Endothelial cell of umbilical vein (primary cell): Measurements from ENCODE around the gene WASF2. TPM values are rescaled to one million over a fixed set of nuclear protein-coding genes. Genes with fewer than 3 reads are reported as not detected.

Experiments
- BruUV-seq: library from RNA; stranded (reverse); fragments of 400-500 nt; replicated peaks from 2 replicates; lab custom pipeline; 2021; lab: Mats Ljungman, UMichigan
- CTCF ChIA-PET: fragments of 300-600, 350-600 bp; sonication (Branson Sonifier 250); formaldehyde crosslinking; loops from one replicate; lab custom pipeline; 2021; ENCODE audit warnings: antibody characterized with exemption, inconsistent platforms; lab: Charles Lee
- POLR2A ChIA-PET: fragments of 300-600, 350-600 bp; sonication (Branson Sonifier 250); formaldehyde crosslinking; loops from one replicate; lab custom pipeline; 2021; ENCODE audit warnings: antibody characterized with exemption, inconsistent platforms; lab: Charles Lee
- DNase-seq: peaks from one replicate; pipeline ENCODE4 v3.0.0-alpha.2; 2011; ENCODE audit warnings: low read depth, low spot score
- FAIRE-seq: peaks from 2 replicates; lab custom pipeline; 2011; peaks lifted over from hg19 to GRCh38; lab: Jason Lieb, UNC
- H2AFZ ChIP-seq: 2 replicates; pipeline ENCODE4 v1.6.0; 2012; ENCODE audit warnings: low read depth, low read length, control low read depth, inconsistent platforms
- H3K27ac ChIP-seq: 2 replicates; pipeline ENCODE4 v1.5.1; 2011; ENCODE audit warnings: low read depth, mild to moderate bottlenecking, control low read depth, low read length, moderate library complexity; ENCODE audit not compliant: insufficient read depth
- H3K27me3 ChIP-seq, 2 experiments: 2 replicates each; pipeline versions ENCODE4 v1.6.0 to v1.6.1; 2011; ENCODE audit warnings: low read length in 2 of 2, mixed read lengths in 1 of 2; ENCODE audit not compliant: control insufficient read depth in 2 of 2, insufficient read depth in 2 of 2
- H3K36me3 ChIP-seq, 2 experiments: 2 replicates in 1 of 2; 3 replicates in 1 of 2; pipeline ENCODE4 v1.5.1; 2011; ENCODE audit warnings: low read length in 2 of 2, mild to moderate bottlenecking in 1 of 2, moderate library complexity in 1 of 2; ENCODE audit not compliant: control insufficient read depth in 2 of 2, insufficient read depth in 2 of 2; ENCODE audit errors: extremely low read depth in 1 of 2
- H3K4me1 ChIP-seq: 3 replicates; pipeline ENCODE4 v1.5.1; 2011; ENCODE audit warnings: mild to moderate bottlenecking, low read length; ENCODE audit not compliant: control insufficient read depth, insufficient read depth; ENCODE audit errors: extremely low read depth
- H3K4me2 ChIP-seq: 2 replicates; pipeline ENCODE4 v1.6.1; 2011; ENCODE audit warnings: low read length, control low read depth, mixed read lengths; ENCODE audit not compliant: insufficient read depth
- H3K4me3 ChIP-seq, 3 experiments: fragments of 200-600 bp in 1 of 3; sonication (generic), shearing (Covaris generic) in 1 of 3; replicated peaks in 1 of 3; 2 replicates each; pipeline ENCODE4 v1.5.1; 2011 to 2016; ENCODE audit warnings: control low read depth in 3 of 3, low read length in 3 of 3, mild to moderate bottlenecking in 2 of 3, inconsistent platforms in 1 of 3, low read depth in 1 of 3, moderate library complexity in 1 of 3; ENCODE audit not compliant: insufficient read depth in 1 of 3
- H3K79me2 ChIP-seq: 2 replicates; pipeline ENCODE4 v1.6.0; 2012; ENCODE audit warnings: low read length, inconsistent platforms; ENCODE audit not compliant: control insufficient read depth, insufficient read depth
- H3K9ac ChIP-seq: replicated peaks from 2 replicates; pipeline ENCODE3; 2011; ENCODE audit warnings: low read length, control low read depth; ENCODE audit not compliant: insufficient read depth; ENCODE audit errors: extremely low read depth
- H3K9me1 ChIP-seq: replicated peaks from 3 replicates; pipeline ENCODE4 v1.6.0; 2011; ENCODE audit warnings: mild to moderate bottlenecking, low read length; ENCODE audit not compliant: control insufficient read depth, insufficient read depth; ENCODE audit errors: extremely low read depth
- H3K9me3 ChIP-seq: replicated peaks from 2 replicates; pipeline ENCODE4 v1.5.1; 2012; ENCODE audit warnings: low read length, inconsistent platforms; ENCODE audit not compliant: control insufficient read depth, insufficient read depth
- H4K20me1 ChIP-seq: replicated peaks from 2 replicates; pipeline ENCODE3; 2011; ENCODE audit warnings: mild to moderate bottlenecking, low read length; ENCODE audit not compliant: control insufficient read depth, insufficient read depth; ENCODE audit errors: extremely low read depth
- CTCF ChIP-seq, 2 donors: IDR thresholded peaks; 1 replicate in 1 of 2; 2 replicates in 1 of 2; pipeline ENCODE4 v1.5.1; 2011; ENCODE audit warnings: low read length in 2 of 2, mild to moderate bottlenecking in 2 of 2, moderate library complexity in 2 of 2, control low read depth in 1 of 2, inconsistent platforms in 1 of 2, low read depth in 1 of 2; ENCODE audit not compliant: insufficient read depth in 1 of 2; ENCODE audit errors: extremely low read depth in 1 of 2
- EZH2 ChIP-seq: IDR thresholded peaks from 2 replicates; pipeline ENCODE4 v1.6.1; 2012; ENCODE audit warnings: borderline replicate concordance, low read depth, mild to moderate bottlenecking, moderate library complexity, low read length, inconsistent platforms; ENCODE audit not compliant: severe bottlenecking
- FOS ChIP-seq: IDR thresholded peaks from 2 replicates; pipeline ENCODE4 v1.6.1; 2011; ENCODE audit warnings: mild to moderate bottlenecking, low read length, moderate library complexity, borderline replicate concordance; ENCODE audit not compliant: insufficient read depth
- GATA2 ChIP-seq: IDR thresholded peaks from 2 replicates; pipeline ENCODE4 v1.7.0; 2011; ENCODE audit warnings: low read depth, mild to moderate bottlenecking, moderate library complexity, mixed read lengths, low read length; ENCODE audit not compliant: insufficient read length, insufficient read depth
- JUN ChIP-seq: IDR thresholded peaks from 2 replicates; pipeline ENCODE4 v1.6.1; 2011; ENCODE audit warnings: borderline replicate concordance, low read depth; ENCODE audit not compliant: insufficient read length, insufficient read depth
- MAX ChIP-seq: IDR thresholded peaks from 2 replicates; pipeline ENCODE4 v1.6.1; 2011; ENCODE audit not compliant: insufficient read depth, insufficient read length
- MYC ChIP-seq: IDR thresholded peaks from one replicate; pipeline ENCODE4 v1.6.1; 2011; ENCODE audit warnings: mild to moderate bottlenecking, low read depth, low read length
- POLR2A ChIP-seq: IDR thresholded peaks from 2 replicates; pipeline ENCODE4 v1.6.1; 2012; ENCODE audit warnings: low read depth, mild to moderate bottlenecking, control low read depth, low read length
- POLR2AphosphoS5 ChIP-seq: IDR thresholded peaks from 2 replicates; pipeline ENCODE4 v1.6.1; 2012; ENCODE audit warnings: low read depth, mild to moderate bottlenecking, control low read depth, low read length, moderate library complexity; ENCODE audit not compliant: insufficient read depth
- dilution Hi-C: fragments of 300-500 bp; cut with MboI; formaldehyde crosslinking; loops from one replicate; pipeline ENCODE4 v1.15.0; 2019; ENCODE audit warnings: low sequenced_read_pairs; ENCODE audit not compliant: extremely low pct_ligation_motif_present
- intact Hi-C: fragments of 100-400 bp; cut with micrococcal nuclease; formaldehyde crosslinking; loops from one replicate; pipeline ENCODE4 v1.10.0; 2022
- polyA plus RNA-seq, 4 experiments: library from polyadenylated mRNA; depleted of rRNA in 3 of 4; stranded (reverse) in 3 of 4; unstranded in 1 of 4; fragments of >200 nt; gene quantifications; 2 replicates each; pipeline versions ENCODE4 v1.2.1 to v1.2.3, GENCODE V29; 2011 to 2012; ENCODE audit warnings: missing spikeins in 1 of 4
- total RNA-seq: library from RNA; stranded (reverse); gene quantifications from 2 replicates; pipeline ENCODE4 v1.2.3, GENCODE V29; 2021

Gene WASF2
- total and polyA plus RNA-seq, 2 donors (not counting 3 experiments of a cell fraction or from before 2014, with no cell fraction given) = 76.9 to 172 TPM

GRCh38 chr1:27427816-27428315 is 62.1 kb downstream of the WASF2 start:
- FAIRE-seq (no peak), DNase-seq (no peak)
- H3K9ac ChIP-seq = peak overlapping the region; percentile 41
- TF ChIP-seq JUN (no peak), POLR2AphosphoS5 (no peak), FOS (no peak), GATA2 (no peak), MYC (no peak), POLR2A (no peak), CTCF (IDR thresholded peaks at IDR 0.05; ENCODE audit: extremely low read depth in 1 of 2, insufficient read depth in 1 of 2, low read depth in 1 of 2, low read length in 2 of 2) (no peak), MAX (no peak), EZH2 (no peak)
- peaks cover 6 to 11% of the 10 kb centered on the region in 2 experiments for H3K36me3 ChIP-seq
- H3K4me1 ChIP-seq = peaks cover 51% of the 10 kb centered on the region
- dilution Hi-C loops (no loop called here), intact Hi-C loops (loop anchor here (2.0 kb wide), 1 partner anchor 25 kb away; no protein-coding TSS in a partner anchor)
- ChIA-PET POLR2A (interaction anchor here (1.5 kb wide), 1 partner anchor 11 kb away, joined by 4 read pairs; no protein-coding TSS in a partner anchor), CTCF (interaction anchor here (0.9 to 4.9 kb wide), 6 partner anchors 9 to 129 kb away, joined by 3 to 70 read pairs (median 9); no protein-coding TSS in a partner anchor)
- H3K9me3 ChIP-seq = no peaks in the 10 kb centered on the region
- H3K4me3 ChIP-seq = no peak overlapping the region
- H3K27ac ChIP-seq = peak overlapping the region; percentile 92
- H4K20me1 ChIP-seq = no peaks in the 10 kb centered on the region
- BruUV-seq = no TSS peak
- no peak overlapping the region for H2AFZ ChIP-seq
- no peaks in the 10 kb centered on the region for H3K27me3 ChIP-seq
- H3K4me2 ChIP-seq = peak overlapping the region; percentile 91
- H3K79me2 ChIP-seq = peaks cover 40% of the 10 kb centered on the region
- H3K9me1 ChIP-seq = no peaks in the 10 kb centered on the region
